Lower leg skin (tissue), 3 donors: ENCODE measurements around the gene ANO2.

ENCODE experiments used
- CTCF ChIP-seq, 3 donors: fragments of 450-650 bp; IDR thresholded peaks; one replicate each; pipeline ENCODE4 v1.5.1; 2016; ENCODE audit warnings: antibody characterized with exemption in 3 of 3, mild to moderate bottlenecking in 3 of 3, moderate library complexity in 2 of 3
- POLR2A ChIP-seq, 2 donors: fragments of 450-650 bp; IDR thresholded peaks; one replicate each; pipeline ENCODE4 v1.6.1; 2016 to 2017; ENCODE audit warnings: antibody characterized with exemption in 2 of 2, mild to moderate bottlenecking in 1 of 2, moderate library complexity in 1 of 2

- TF ChIP-seq CTCF (IDR thresholded peaks at IDR 0.05) = no peak
- TF ChIP-seq POLR2A (IDR thresholded peaks at IDR 0.05) = no peak
Observed at GRCh38 chr12:5573390-5573789, 371.7 kb downstream of the ANO2 start.
